Smooth muscle cell (in vitro differentiated cells): ENCODE measurements around the gene SPAG7. TPM values are rescaled to one million over a fixed set of nuclear protein-coding genes. Genes with fewer than 3 reads are reported as not detected.

Experiments used
- DNase-seq: peaks from one replicate; lab custom pipeline; 2025; ENCODE audit not compliant: unreplicated experiment; lab: John Stamatoyannopoulos, UW
- H2AFZ ChIP-seq: fragments of 200-600 bp; sonication (generic); 2 replicates; pipeline ENCODE4 v1.6.0; 2016; ENCODE audit warnings: antibody characterized with exemption, low read depth, mild to moderate bottlenecking
- H3F3A ChIP-seq: fragments of 200-600 bp; sonication (generic); 2 replicates; pipeline ENCODE4 v1.6.0; 2017; ENCODE audit warnings: antibody characterized with exemption, low read depth
- H3K27ac ChIP-seq: fragments of 200-600 bp; sonication (generic); 2 replicates; pipeline ENCODE4 v1.5.1; 2016; ENCODE audit warnings: low read depth, mild to moderate bottlenecking
- H3K27me3 ChIP-seq: fragments of 200-600 bp; sonication (generic); 2 replicates; pipeline ENCODE4 v1.6.1; 2016; ENCODE audit warnings: low read depth, mild to moderate bottlenecking
- H3K36me3 ChIP-seq: fragments of 200-600 bp; sonication (generic); 2 replicates; pipeline ENCODE4 v1.5.1; 2016; ENCODE audit warnings: low read depth
- H3K4me1 ChIP-seq: fragments of 200-600 bp; sonication (generic); 2 replicates; pipeline ENCODE4 v1.5.1; 2016; ENCODE audit warnings: low read depth
- H3K4me2 ChIP-seq: fragments of 200-600 bp; sonication (generic); 2 replicates; pipeline ENCODE4 v1.6.0; 2016; ENCODE audit warnings: mild to moderate bottlenecking
- H3K4me3 ChIP-seq: fragments of 200-600 bp; sonication (generic); 2 replicates; pipeline ENCODE4 v1.5.1; 2016; ENCODE audit warnings: mild to moderate bottlenecking
- H3K79me2 ChIP-seq: fragments of 200-600 bp; sonication (generic); 2 replicates; pipeline ENCODE4 v1.6.0; 2016; ENCODE audit warnings: low read depth, mild to moderate bottlenecking
- H3K9ac ChIP-seq: fragments of 200-600 bp; sonication (generic); 2 replicates; pipeline ENCODE4 v1.6.0; 2016; ENCODE audit warnings: low read depth
- H3K9me3 ChIP-seq: fragments of 200-600 bp; sonication (generic); replicated peaks from 2 replicates; pipeline ENCODE4 v1.5.1; 2016; ENCODE audit warnings: low read depth
- H4K20me1 ChIP-seq: fragments of 200-600 bp; sonication (generic); 2 replicates; pipeline ENCODE4 v1.6.0; 2016; ENCODE audit warnings: low read depth
- WGBS: methylation state at CpG from one replicate; pipeline ENCODE4 v1.1.7; 2016; ENCODE audit warnings: low lambda C conversion rate; 5-methylcytosine and 5-hydroxymethylcytosine counted together
- polyA plus RNA-seq: library from polyadenylated mRNA; unstranded; fragments of >200 nt; fragmentation: Nextera tagmentation; extraction: Ambion mirVana; gene quantifications from 2 replicates; pipeline ENCODE4 v1.2.1, GENCODE V29; 2016
- total RNA-seq: library from RNA; depleted of rRNA; stranded (reverse); fragments of >200 nt; gene quantifications from 2 replicates; pipeline ENCODE4 v1.2.3, GENCODE V29; 2014
- TF ChIP-seq, protein P1 (sequence below): fragments of 200-600 bp; sonication (generic); IDR thresholded peaks from 2 replicates; pipeline ENCODE4 v1.5.1; 2017; ENCODE audit warnings: borderline replicate concordance, mild to moderate bottlenecking, antibody characterized with exemption; ENCODE audit not compliant: insufficient read depth, poor library complexity, severe bottlenecking

The SPAG7 gene
- total and polyA plus RNA-seq, 2 experiments from 2014 or later: 70.7 to 192 TPM

DNA sequence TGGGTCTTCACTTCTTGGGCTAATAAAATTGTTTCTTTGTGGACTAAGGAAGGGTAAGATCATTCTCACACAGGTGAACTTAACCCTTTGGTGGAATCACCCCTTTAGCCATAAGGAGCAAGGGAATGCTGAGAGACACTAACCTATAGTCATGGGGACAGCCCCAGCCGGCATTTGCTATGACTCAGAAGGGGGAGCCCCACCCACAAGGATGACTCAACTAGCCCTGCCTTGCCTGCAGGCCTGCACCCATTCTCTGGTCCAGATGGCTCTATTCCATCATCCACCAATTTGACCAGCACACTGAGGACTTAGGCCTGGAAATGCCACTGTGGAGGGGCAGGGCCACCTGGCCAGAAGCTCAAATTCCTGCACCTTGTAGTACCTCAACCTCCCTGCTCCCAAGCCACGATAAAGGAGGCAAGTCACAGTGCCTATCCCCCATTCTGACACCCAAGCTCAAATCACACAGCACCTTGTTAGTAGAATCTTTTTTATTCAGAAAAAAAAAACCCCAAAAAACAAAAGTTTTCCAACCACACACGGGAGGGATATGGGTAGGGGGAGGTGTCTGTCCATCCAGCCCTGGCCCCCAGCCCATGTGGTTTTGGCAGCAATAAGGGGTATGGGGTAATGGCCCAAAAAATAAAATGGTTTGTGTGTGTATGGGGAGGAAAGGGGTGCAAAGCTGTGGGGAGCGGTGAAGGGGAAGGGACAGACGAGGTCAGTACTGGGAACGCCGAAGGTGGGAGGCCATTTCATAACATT is 22.3 kb downstream of the SPAG7 start:
- Histone ChIP-seq H3K36me3 (no peaks in the 10 kb centered on the region), H4K20me1 (peaks cover 40% of the 10 kb centered on the region), H3K4me3 (no peak overlapping the region), H3K27ac (peak overlapping the region; percentile 96), H3K4me1 (peaks cover 23% of the 10 kb centered on the region), H2AFZ (no peak overlapping the region), H3K79me2 (peaks cover 67% of the 10 kb centered on the region), H3K9ac (peak overlapping the region; percentile 94), H3K9me3 (no peaks in the 10 kb centered on the region), H3F3A (peaks cover 42% of the 10 kb centered on the region), H3K27me3 (no peaks in the 10 kb centered on the region), H3K4me2 (peak overlapping the region; percentile 90)
- 62% methylated on average over 7 of the region's 7 CpGs for WGBS
- TF ChIP-seq, protein P1, sequence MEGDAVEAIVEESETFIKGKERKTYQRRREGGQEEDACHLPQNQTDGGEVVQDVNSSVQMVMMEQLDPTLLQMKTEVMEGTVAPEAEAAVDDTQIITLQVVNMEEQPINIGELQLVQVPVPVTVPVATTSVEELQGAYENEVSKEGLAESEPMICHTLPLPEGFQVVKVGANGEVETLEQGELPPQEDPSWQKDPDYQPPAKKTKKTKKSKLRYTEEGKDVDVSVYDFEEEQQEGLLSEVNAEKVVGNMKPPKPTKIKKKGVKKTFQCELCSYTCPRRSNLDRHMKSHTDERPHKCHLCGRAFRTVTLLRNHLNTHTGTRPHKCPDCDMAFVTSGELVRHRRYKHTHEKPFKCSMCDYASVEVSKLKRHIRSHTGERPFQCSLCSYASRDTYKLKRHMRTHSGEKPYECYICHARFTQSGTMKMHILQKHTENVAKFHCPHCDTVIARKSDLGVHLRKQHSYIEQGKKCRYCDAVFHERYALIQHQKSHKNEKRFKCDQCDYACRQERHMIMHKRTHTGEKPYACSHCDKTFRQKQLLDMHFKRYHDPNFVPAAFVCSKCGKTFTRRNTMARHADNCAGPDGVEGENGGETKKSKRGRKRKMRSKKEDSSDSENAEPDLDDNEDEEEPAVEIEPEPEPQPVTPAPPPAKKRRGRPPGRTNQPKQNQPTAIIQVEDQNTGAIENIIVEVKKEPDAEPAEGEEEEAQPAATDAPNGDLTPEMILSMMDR: no peak
- peak; percentile 22 for DNase-seq

DNA sequence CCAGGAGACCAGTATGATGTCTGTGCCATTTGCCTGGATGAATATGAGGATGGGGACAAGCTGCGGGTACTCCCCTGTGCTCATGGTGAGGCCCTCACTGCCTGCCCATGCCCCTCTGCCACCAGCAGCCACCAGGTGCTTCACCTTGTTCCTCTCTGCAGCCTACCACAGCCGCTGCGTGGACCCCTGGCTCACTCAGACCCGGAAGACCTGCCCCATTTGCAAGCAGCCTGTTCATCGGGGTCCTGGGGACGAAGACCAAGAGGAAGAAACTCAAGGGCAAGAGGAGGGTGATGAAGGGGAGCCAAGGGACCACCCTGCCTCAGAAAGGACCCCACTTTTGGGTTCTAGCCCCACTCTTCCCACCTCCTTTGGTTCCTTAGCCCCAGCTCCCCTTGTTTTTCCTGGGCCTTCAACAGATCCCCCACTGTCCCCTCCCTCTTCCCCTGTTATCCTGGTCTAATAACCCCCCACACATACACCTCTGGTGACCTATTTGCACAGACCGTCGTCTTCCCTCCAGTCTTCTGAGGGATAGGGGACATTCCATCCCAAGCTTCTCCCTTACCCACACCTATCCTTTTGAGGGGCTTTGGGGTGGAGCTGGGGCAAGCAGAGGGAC is 23.0 kb downstream of the SPAG7 start:
- H3K4me2 ChIP-seq: peak overlapping the region; percentile 45
- peaks cover 42% of the 10 kb centered on the region for H3F3A ChIP-seq
- peak overlapping the region; percentile 79 for H3K9ac ChIP-seq
- TF ChIP-seq, protein P1: no peak
- no peak overlapping the region for H2AFZ ChIP-seq
- peaks cover 20% of the 10 kb centered on the region for H3K4me1 ChIP-seq
- peaks cover 67% of the 10 kb centered on the region for H3K79me2 ChIP-seq
- no peaks in the 10 kb centered on the region for H3K9me3 ChIP-seq
- H4K20me1 ChIP-seq: peaks cover 40% of the 10 kb centered on the region
- DNase-seq: no peak
- H3K27me3 ChIP-seq: no peaks in the 10 kb centered on the region
- H3K36me3 ChIP-seq: no peaks in the 10 kb centered on the region
- H3K27ac ChIP-seq: peak overlapping the region; percentile 96
- WGBS: 81% methylated on average over 8 of the region's 8 CpGs
- H3K4me3 ChIP-seq: no peak overlapping the region

DNA sequence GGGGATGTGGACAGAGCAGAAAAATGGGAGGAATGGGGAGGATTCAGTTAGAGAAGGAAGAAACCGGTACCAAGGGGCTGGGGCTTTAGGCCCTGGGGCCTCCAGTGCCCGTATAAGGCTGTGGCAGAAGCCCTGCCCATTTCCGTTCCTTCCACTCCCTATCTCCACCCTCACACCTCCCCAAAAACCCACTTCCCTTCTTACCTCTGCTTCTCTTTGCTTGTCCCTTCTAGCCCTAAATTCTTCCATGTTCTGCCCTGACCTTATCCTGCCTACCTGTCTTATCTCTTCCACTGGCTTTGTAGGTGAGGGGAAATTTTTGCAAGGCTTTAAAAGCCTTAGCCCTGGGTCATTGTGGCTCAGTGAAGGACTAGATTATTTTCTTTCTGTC is 23.5 kb downstream of the SPAG7 start:
- Histone ChIP-seq H3K27ac (peak overlapping the region; percentile 96), H4K20me1 (peaks cover 40% of the 10 kb centered on the region), H3K9me3 (no peaks in the 10 kb centered on the region), H3K4me2 (no peak overlapping the region), H3K79me2 (peaks cover 67% of the 10 kb centered on the region), H3K36me3 (no peaks in the 10 kb centered on the region), H3K9ac (peak overlapping the region; percentile 79), H2AFZ (no peak overlapping the region), H3F3A (peaks cover 42% of the 10 kb centered on the region), H3K4me1 (peaks cover 20% of the 10 kb centered on the region), H3K27me3 (no peaks in the 10 kb centered on the region), H3K4me3 (no peak overlapping the region)
- 71% methylated on average over 3 of the region's 3 CpGs for WGBS
- DNase-seq: no peak
- TF ChIP-seq, protein P1: no peak
